ENCODE data around the gene PLCZ1.

GRCh38 chr12:18683327-18684013 lies 54.3 kb downstream of the PLCZ1 start:
- TF ChIP-seq EP300 (IDR thresholded peaks at IDR 0.05) (no peak), POLR2A (IDR thresholded peaks at IDR 0.05) (no peak), CTCF (IDR thresholded peaks at IDR 0.05) (no peak)
